ENCODE results near the gene DLGAP1.

Gene DLGAP1

DNA sequence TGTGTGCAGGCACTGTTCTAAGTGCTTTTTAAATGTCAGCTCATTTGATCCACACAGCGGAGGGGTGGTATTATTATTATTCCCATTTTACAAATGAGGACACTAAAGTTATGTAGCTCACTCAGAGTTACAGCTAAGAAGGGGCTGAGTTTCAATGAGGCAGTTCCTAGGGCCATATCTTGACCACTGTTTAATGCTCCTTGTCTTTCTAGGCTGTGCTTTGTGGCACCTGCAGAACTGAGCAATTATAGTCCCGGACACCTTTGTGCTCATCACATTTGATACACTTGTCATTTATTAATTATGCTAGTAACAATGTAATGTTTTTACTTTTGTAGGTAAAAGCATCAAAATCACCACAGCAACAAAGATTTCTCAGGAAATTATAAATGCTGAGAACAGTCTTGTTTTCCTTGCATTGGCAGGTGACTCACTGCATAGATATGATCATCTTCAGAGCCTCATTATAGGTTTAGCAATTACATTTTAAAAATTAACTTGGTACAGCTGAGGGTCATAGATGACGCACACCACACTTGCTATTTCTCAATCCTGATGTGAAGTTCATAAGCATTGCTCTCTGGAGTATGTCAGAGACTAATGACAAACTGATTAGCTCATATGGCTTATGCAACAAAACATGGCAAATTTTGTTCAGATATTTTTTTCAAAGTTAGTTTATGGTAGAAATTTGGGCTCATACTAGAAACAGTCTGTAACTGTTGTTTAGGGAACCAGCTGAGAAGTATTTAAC is 638.3 kb downstream of the DLGAP1 start:
- DNase-seq (ENCODE audit: low read depth), result peak; percentile 100

DNA sequence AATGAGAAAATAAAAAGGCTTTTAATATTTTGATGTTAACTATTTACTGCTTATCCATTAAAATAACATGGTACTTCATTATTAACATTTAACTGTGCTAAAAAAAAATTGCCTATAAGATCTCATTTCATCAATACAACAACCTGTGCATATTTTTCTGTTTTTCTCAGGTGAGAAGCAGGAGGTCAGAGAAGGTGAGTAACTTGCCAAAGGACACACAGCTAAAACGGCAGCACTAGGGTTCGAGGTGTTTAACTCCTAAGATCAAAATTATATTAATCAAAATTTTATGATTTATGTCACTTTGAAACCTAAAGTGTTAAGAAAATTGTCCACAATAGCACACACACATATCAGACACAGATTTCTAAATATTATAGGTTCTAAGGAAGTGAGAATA is 639.1 kb downstream of the DLGAP1 start:
- DNase-seq (ENCODE audit: low read depth), result no peak

DNA sequence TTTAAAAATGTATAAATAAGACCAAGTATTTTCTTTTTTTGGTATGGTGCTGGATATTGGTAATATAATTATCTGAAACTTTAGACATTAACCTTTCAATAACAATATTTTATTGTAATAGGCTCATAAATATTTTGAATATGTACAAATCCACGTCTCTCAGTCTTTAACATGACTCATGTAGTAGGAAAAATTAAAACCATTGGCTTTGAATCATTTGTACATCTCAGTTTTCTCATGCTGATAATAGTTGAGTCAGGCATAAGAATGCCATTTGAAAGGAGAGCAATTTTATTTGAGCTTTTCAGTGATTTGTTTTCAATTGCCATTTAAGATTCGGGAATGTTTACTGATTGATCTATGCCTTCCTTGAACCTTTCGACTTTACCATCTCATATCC is 640.3 kb downstream of the DLGAP1 start:
- DNase-seq (ENCODE audit: low read depth), result peak; percentile 81

DNA sequence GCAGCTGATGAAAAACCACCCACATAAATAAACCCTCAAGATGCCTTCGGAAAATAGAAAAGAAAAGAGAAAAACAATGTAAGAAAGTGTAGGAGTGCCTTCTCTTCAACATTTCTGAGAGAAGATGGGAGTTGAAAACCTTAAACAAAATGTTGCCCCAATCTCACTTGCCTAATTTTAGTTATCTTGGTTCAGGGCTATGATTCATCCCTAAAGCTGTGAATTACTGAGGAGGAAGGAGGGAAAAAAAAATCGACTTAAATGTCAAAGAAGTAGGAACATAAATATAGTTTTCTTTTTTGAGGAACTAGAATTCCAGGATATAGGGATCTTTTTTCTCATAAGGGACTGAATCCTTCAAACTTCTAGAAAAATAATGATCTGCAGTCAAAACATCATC is 644.8 kb downstream of the DLGAP1 start:
- DNase-seq (ENCODE audit: low read depth), result peak; percentile 75

DNA sequence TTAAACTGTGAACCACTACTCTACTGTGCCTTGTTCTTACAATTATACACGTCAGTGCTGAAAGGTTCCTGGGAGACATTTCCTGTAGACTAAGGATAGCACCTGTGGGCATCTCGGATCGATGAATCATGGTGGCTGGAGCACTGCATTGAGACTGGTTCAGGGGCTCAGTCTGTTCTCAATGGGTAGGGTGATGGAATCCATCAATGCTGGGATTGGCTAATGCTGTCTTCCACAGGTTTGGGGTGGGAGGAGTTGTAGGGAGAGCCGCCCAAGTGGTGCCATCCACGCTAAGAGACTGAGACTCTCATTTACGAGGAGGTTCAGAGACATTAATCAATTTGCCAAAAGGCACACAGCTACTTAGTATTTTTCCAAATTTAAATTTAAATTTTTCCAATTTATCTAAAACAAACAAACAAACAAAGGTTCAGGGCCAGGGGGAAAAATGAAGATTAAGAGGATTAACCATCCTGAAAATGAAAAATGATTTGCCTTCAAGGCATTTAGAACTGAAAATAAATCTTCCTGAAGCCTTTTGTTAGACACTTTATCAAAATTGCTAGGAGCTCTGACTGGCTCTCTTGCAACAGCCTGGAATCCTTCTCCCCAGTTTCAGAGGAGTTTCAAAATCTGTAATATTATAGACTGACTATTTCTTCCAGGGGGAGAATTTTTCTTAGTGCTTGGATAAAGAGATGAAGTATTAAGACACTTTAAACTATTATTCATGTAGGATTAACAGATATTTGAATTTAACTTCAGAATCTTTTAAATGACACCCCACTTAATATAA is 645.9 kb downstream of the DLGAP1 start:
- peak; percentile 60 for DNase-seq (ENCODE audit: low read depth)

DNA sequence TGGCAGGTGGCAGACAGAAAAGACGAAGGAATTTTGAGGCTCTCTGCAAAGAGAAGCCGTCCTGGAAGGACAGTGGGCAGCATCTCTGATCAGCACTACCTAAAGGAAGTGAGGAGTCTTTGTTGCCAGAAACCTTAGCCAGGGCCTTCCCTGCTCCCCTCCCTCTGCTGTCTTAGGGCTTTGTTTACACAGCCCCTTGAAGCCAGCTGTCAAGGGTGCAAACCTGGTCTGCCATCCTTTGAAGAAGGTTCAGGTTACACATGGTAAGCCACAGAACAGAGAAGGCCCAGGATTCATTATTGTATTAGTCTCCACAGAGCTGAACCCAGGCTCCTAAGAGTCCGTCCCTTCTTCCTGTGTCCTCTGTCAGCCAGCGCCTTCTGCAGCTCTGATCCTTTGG is 648.5 kb downstream of the DLGAP1 start:
- no peak for DNase-seq (ENCODE audit: low read depth)

DNA sequence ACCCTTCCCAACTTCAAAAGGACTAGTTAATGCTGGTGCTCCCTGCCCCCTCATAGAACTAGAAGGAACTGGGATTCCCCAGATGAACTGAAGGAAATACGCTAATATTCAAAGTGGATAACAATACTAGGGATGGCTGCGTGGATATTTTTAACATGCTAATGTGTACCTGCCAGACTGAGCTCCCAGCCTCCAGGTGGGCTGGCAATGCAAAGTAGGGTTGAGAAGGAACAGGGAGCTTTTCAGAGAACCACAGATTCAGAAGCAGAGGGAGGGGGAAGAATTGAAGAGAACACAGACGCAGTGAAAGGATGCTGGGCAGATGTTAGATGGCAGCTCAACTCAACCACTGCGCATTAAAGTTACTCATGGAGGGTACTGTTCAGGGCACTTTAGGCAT is 650.8 kb downstream of the DLGAP1 start:
- DNase-seq (ENCODE audit: low read depth), result no peak

DNA sequence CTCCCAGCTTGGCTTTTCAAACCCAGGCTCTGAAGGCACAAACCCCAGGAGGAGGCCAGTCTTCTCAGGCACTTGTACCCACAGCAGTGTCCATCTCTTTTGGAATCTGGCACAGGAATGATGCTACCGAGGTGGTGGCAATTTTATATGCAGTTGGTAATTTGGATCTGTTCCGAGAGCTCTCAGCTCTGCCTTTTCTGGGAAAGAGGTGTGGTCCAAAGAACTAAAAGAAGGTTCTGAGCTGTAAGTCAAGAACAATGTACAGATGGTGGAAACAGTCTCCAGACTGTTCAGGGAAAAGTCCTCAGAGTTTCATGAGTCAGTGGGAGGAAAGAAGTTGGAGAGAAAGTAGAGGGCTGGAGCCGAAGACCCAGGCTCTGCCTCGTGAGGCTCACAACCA is 651.8 kb downstream of the DLGAP1 start:
- DNase-seq (ENCODE audit: low read depth), result no peak

DNA sequence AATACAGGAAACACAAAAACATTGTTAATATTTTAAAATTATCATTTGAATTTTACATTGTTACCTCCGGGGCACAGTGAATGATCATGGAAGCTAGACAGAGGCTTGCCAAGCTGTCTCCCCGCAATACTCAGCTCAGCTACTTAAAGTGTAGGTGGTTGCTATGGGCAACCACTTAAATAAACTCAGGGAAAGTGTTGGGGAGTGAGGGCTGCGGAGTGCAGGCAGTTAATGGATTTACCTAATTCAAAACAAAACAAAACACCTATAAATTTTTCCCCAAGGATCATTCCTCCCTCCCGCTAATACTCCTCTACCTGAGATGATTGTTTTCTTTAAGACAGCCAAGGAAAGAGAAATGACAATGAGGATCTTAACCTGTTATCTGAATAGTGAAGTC is 655.6 kb downstream of the DLGAP1 start:
- peak; percentile 53 for DNase-seq (ENCODE audit: low read depth)

DNA sequence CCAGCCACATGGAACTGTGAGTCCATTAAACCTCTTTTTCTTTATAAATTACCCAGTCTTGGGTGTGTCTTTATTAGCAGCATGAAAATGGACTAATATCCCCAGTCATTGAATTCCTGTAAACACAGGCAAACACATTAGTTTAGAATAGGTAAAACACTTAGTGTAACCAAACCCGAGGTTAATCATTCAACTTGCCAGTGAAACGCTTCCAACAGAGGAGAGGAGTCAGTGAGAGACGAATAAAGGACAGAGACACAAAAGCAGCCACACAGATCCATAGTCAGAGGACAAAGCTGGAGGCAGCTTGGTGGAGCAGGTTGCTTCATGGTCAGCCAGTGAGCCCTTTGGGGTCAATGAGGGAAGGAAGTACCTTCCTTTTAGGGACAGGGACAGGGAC is 657.1 kb downstream of the DLGAP1 start:
- DNase-seq (ENCODE audit: low read depth), result no peak

DNA sequence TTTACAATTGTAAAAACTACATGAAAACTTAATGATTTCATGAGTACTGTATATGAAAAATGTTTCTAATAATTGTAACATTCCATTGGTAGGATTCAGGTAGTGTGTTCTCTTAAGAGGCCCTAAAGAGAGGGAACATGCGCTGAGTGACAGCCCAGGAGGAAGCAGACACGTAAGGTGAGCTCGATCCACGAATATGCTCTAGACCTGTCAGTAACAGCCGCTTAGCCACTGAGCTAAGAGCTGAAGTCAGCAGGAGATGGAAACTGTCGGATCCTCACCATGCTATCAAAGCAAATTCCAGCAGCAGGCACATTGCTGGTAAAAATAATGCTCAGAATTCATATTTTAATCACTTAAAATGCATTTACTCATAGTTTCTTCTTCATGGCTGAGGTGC is 658.7 kb downstream of the DLGAP1 start:
- DNase-seq (ENCODE audit: low read depth), result no peak

DNA sequence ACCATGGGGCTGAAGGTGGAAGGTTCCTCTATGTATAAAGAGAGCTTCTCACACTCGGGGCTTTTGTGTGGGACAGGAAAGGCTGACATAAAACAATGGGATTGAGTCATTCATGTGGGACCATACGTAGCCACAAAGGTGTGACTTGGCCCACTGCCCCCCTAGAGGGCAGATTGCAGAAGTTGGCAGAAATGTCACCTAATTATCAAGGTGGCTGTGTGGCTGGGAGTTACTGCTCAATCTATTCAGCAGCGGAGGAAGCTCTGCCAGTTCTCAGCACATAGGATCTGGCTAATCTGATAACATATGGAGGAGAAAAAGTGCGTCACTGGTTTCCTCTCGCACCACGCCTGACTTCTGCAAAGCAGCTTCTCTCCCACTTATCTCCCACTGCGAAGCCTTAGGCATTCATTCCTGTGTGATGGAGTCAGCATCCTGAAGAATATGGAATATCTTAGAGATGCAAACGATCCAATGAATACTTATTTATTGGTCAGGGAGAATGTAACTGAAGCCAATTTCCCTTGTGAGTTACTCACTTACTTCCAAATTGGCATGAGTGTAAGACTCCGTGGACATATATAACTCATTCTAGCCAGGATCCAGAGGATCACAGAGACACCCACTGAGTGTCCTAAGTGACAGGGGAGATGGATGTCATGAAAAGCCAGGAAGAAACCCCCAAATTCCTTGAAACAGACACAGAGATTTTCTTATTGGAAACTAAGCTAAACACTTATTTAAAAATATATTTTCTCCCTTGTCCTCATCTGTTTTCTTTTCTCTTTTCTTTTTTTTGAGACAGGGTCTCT is 660.4 kb downstream of the DLGAP1 start:
- peak; percentile 97 for DNase-seq (ENCODE audit: low read depth)

DNA sequence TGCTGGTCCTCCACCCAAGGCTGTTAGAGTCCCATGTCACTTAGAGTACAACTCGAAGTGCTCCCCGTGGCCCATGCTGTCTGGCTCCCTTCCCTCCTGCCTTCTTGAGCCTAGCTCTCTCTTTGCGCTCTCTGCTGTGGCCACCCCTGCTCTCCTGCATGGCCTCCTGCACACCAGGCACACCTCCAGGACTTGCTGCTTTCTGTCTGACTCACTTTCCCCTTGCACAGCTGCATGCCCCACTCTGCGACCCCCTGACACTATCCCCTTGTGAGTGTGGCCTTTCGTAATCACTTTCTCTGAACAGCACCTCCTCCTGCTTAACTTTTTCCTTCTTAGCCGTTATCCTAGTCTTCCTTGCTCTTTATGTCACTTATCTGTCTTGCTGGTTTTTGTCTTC is 661.6 kb downstream of the DLGAP1 start:
- DNase-seq (ENCODE audit: low read depth), result no peak

DNA sequence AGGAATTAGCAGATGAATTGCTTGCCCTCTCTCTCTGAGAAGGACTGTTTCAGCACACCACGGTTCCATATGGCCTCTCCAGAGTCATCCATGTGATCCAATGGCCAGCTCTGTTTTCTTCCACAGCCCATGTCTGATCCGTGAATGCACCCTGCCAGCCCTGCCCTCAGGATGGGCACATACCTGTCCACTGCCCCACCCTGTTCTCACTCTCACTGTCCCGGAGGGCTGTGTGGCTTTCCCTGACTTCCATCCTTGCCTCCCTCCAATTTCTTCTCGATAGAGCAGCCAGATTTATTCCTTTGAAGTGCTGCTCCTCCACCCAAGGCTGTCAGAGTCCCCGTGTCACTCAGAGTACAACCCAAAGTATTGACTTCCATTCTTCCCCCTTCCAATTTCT is 662.0 kb downstream of the DLGAP1 start:
- no peak for DNase-seq (ENCODE audit: low read depth)

DNA sequence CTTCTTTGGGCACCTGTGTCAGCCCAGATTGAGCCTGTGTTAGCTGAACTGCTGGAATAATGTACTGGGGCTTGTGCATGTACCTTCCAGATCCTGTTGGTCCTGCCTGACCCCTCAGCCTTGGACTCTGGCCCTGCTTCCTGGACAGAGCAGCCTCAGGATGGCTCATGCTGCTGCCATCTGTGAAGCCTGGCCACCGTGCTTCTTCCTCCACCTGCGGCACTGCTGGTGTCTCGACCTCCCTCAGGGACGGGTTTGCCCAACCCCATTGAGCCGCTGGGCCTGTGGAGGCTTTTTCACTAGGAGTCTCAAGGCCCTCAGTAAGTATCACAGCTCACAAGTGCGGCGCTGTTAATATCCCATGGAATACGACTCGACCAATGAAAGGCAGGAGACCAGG is 662.4 kb downstream of the DLGAP1 start:
- DNase-seq (ENCODE audit: low read depth), result no peak

DNA sequence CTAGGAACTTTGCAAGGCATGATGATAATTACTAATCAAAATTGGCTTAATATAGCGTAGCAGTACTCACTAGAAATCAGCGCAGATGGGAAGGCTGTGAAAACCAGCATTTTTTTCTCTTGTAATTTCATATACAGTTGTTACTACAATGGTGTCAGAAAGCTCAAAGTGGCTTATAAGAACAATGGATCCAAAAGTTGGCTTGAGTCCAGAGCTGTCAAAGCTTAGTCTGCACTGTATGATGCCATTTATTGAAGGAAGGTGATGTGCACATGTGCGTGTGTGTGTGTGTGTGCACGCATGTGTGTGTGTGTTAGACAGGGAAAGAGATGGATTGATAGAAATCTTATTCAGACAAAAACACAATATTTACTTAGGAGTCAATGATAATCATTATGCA is 663.9 kb downstream of the DLGAP1 start:
- no peak for DNase-seq (ENCODE audit: low read depth)

DNA sequence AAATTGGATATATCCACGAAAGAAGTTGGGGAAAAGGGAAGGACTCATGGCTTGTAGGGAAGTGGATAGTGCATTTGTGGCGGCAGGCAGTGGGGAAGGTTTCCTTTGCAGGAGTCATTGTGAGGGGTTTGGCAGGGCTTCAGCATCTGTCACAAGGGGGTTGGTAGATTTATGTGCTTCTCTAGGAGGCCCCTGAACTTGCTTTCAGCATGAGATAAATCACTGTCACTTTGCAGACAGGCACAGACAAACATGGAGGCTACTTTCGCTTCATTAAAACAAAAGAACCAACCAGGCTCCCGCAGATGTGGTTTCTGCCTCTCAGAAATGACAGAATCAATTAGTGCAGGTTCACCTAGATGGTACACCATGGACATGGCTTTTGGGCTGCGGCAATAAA is 664.4 kb downstream of the DLGAP1 start:
- peak; percentile 44 for DNase-seq (ENCODE audit: low read depth)

DNA sequence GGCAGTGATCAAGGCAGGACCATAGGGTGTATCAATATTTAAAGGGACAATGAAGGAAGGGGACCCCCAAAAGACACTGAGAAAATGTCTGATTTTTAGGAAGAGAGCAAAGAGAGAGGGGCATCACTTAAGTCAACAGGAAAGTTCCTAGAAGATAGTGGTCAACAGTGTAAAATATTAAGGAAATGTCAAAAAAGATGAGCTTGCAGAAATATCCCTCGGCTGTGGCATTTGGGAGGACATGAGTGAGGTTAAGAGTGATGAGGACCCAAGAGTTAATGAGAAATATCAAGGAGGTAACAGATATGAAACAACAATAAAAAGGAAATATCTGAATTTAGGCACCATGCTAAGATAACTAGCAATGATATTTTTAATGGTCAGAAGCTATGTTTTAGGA is 665.6 kb downstream of the DLGAP1 start:
- no peak for DNase-seq (ENCODE audit: low read depth)

DNA sequence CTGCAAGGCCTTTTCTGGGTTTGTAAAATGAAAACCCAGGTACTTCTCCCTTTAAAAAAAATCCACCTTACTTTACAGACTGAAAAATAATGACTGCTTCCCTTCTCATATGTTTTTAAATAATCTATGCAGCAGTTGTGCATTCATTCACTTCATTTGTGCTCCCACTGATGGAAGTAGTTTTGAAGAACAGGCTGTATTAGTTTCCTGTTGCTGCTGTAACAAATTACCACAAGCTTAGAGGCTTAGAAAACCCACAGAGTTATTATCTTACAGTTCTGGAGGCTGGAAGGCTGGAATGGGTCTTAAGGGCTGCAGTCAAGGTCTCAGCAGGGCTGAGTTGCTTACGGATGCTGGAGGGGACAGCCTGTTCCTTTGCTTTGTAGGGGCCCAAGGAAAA is 670.2 kb downstream of the DLGAP1 start:
- DNase-seq (ENCODE audit: low read depth), result no peak

DNA sequence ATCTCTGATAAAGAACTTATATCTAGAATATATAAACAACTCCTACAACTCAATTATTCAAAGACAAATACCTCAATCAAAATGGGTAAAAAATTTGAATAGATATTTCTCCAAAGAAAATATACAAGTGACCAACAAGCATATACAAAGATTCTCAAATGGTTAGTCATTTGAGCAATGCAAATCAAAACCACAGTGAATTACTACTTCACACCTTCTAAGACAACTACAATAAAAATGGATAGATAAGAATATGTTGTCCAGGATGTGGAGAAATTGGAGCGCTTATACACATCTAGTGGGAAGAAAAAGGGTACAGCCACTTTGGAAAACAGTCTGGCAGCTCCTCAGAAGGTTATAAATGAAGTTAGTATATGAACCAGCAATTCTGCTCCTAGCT is 672.2 kb downstream of the DLGAP1 start:
- peak; percentile 60 for DNase-seq (ENCODE audit: low read depth)

DNA sequence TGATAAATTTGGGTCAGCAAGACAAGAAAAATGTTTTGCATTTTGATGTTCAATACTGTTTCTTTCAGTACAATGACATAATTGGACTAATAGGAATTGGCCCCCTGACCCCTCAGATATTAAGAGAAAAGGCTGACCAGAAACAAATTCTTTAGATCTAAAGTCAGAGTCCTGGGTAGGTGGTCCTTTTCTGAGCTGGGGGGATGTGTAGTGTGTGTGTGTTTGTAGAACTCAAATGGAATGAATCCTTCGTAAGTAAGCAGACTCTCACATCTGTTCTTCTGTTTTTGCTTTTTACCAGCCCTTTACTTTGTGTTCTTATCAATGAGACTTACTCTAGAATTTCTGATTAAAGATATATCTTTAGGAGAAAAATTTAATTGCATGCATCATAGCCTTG is 677.4 kb downstream of the DLGAP1 start:
- DNase-seq (ENCODE audit: low read depth), result no peak

DNA sequence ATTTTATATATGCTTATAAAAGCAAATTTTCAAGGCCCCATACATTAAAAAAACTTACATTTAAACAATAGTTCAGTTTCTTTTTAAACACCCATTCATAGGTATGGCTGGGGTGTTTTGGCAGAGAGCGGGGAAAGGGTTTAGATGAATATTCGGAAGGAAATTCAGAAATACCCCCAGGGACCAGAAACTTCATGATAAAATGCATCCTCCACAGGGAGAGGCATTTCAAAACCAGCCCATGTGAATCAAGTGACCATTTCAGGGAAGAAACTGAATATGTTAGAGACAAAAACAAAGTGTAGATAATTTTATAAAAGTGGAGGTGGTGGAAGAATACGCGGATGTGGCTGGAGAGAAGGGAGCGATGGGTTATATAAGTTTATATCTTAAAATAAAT is 678.0 kb downstream of the DLGAP1 start:
- DNase-seq (ENCODE audit: low read depth), result no peak

DNA sequence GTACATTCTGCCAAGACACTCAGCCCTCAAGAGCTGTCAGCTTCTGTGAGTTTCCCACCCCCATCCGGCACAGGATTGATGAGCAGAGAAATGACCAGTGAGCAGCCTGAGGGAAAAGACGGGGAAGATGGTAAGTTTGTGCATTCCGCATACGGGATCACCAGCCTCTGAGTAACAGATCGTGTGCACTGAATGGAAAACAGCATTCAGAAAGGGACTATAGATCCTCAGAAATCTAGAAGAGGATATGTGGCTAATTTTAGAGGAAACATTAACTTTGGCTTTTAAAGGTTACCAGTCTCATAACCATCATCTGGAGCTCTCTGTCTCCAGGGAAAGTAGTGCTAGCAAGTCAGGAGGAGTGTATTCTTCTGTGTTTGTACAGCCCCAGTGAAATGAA is 679.1 kb downstream of the DLGAP1 start:
- no peak for DNase-seq (ENCODE audit: low read depth)

All from amniotic epithelial cell (primary cell).